Lower leg skin (tissue), 3 donors: ENCODE results near the gene SAV1.

Experiments used
- POLR2A ChIP-seq, 2 donors: fragments of 450-650 bp; IDR thresholded peaks; one replicate each; pipeline ENCODE4 v1.6.1; 2016 to 2017; ENCODE audit warnings: antibody characterized with exemption in 2 of 2, mild to moderate bottlenecking in 1 of 2, moderate library complexity in 1 of 2
- TF ChIP-seq, protein P1 (sequence below), 3 donors: fragments of 450-650 bp; IDR thresholded peaks; one replicate each; pipeline ENCODE4 v1.5.1; 2016; ENCODE audit warnings: antibody characterized with exemption in 3 of 3, mild to moderate bottlenecking in 3 of 3, moderate library complexity in 2 of 3

- TF ChIP-seq, protein P1, sequence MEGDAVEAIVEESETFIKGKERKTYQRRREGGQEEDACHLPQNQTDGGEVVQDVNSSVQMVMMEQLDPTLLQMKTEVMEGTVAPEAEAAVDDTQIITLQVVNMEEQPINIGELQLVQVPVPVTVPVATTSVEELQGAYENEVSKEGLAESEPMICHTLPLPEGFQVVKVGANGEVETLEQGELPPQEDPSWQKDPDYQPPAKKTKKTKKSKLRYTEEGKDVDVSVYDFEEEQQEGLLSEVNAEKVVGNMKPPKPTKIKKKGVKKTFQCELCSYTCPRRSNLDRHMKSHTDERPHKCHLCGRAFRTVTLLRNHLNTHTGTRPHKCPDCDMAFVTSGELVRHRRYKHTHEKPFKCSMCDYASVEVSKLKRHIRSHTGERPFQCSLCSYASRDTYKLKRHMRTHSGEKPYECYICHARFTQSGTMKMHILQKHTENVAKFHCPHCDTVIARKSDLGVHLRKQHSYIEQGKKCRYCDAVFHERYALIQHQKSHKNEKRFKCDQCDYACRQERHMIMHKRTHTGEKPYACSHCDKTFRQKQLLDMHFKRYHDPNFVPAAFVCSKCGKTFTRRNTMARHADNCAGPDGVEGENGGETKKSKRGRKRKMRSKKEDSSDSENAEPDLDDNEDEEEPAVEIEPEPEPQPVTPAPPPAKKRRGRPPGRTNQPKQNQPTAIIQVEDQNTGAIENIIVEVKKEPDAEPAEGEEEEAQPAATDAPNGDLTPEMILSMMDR (IDR thresholded peaks at IDR 0.05) = no peak
- no peak for TF ChIP-seq POLR2A (IDR thresholded peaks at IDR 0.05)
Measured at GRCh38 chr14:50688875-50689274, 20.8 kb upstream of the SAV1 start.
